Pulmonary artery endothelial cell (primary cell): ENCODE data around the gene C11orf52. TPM values are rescaled to one million over a fixed set of nuclear protein-coding genes. Genes with fewer than 3 reads are reported as not detected.
A peak's percentile ranks its signal among the peaks of the same experiment; 100 is the strongest.
"Not testable (repeated sequence)": the region's sequence is repeated elsewhere in the genome, so short reads cannot be mapped to it uniquely, and the experiment has no call there.

Experiments used
- DNase-seq: peaks from one replicate; pipeline ENCODE4 v3.0.0-alpha.2; 2011; ENCODE audit warnings: low read depth, low spot score
- total RNA-seq: library from RNA; depleted of rRNA; stranded (reverse); fragments of >200 nt; gene quantifications from 2 replicates; pipeline ENCODE4 v1.2.3, GENCODE V29; 2014

C11orf52 gene, protein sequence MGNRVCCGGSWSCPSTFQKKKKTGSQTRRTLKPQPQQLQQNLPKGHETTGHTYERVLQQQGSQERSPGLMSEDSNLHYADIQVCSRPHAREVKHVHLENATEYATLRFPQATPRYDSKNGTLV
- total RNA-seq = 0.20 TPM in 1 of 2 replicates, not detected in the other

DNA sequence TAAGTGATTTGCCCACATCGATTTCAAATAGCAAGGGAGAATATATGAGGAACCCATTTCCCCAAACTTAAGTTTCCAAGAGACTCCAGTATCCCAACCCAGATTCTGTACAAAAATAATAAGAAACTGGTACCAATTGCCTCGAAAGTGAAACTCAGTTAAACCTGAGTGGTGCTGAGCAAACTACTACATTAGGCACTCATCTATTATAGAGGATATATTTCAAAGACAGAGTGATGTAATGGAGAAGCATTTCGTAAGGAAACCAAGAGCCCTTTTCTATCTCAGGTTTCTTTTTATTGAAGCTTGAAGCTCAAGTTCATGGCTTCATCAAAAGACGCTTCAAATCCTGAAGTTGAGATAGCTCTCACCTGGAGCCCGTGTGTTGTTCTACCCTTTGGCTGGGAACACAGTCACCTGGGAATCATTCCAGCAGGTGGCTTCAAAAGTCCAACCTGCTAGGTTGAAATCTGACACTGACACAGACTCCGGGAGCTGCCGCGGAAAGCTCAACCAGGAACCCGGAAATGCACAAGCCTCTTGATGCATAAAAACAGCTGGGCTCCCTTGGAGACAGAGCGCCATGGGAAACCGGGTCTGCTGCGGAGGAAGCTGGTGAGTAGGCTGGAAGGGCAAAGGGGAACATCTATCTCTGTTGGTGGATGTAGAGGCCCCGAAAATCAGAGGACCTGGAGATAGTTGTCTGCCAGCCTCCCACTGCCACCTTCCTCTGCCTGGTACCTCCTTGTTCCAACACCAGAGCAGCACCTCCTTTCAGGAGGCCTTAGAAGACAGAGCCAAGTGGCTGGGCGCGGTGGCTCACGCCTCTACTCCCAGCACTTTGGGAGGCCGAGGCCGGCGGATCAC is at the start of gene C11orf52:
C11orf52 (plus strand) TSS at position 524 of the 867 bp plus-strand sequence; CDS start at position 584, 60 bp downstream.
- no peak for DNase-seq

DNA sequence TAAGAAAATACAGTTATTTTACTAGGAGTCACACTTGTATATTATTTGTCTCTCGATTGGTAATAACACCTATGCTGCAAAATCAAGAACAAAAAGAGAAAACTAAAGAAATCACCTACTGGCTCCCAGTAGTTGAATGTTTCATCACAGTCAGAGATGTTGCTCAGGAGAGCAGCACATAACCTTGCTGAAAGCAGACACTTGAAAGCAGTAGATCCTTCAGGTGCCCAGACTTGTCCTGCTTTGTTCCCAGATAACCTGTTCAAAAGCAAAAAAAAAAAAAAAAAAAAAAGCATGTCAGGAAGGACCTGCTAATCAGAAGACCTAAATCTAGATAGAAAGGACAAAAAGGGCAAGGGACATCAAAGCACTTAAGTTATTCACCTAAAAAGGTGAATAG is 48.6 kb upstream of the C11orf52 start:
- DNase-seq = no peak

DNA sequence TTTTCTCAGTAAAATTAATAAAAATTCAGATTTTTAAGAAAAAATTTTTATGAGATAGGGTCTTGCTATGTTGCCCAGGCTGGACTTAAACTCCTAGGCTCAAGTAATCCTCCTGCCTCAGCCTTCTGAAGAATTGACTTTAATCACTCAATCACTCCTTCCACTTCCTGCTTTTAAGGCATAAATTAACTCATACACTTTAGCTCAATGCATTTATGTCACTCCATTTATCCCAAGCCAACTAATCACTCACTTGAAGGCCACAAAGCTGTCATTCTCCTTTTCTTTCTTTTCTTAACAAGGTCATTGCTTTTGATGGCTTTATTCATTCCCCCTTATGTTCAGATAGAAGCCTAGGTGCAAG is 48.2 kb upstream of the C11orf52 start:
- no peak for DNase-seq

DNA sequence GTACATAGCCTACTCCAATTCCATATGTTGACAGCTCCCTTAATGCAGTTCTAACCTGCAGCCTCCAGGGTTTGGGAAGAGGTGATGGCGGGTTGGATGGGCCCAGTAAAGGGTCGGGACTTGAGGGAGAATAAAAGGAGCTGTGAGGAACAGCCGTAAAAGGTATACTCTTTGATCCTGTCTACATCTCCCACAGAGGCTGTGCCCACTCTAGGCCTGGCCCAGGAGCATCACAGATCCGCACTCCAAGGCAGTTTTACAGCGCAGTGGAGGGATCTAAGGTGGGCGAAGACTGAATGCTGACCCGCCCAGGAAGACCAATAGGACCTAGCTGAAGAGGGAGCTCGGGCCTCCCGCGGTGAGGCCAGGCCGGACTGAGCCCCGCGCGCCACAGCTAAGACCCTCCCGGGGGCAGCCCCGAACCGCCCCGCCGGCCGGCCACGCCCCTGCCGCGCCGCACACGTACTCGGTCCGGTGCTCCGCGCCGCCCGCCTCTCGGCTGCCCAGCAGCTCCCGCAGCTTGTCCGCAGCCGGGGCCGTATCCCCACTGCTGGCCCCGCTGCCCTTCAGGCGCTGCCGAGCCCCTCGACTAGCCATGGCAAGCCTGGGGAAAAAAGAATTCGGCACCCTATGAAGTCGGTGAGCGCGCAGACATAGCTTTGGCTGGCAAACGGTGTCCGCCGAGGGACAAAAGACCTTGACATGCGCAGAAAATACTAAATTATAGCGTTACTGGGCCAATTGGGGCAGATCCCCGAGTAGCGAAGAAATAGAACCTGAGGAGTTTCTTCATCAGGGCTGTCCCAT is 47.6 kb upstream of the C11orf52 start, which contains the start of gene ALG9:
ALG9 (minus strand) TSS at position 696 of the 807 bp plus-strand sequence; CDS start at position 597, 99 bp downstream.
- DNase-seq = peak; percentile 58

DNA sequence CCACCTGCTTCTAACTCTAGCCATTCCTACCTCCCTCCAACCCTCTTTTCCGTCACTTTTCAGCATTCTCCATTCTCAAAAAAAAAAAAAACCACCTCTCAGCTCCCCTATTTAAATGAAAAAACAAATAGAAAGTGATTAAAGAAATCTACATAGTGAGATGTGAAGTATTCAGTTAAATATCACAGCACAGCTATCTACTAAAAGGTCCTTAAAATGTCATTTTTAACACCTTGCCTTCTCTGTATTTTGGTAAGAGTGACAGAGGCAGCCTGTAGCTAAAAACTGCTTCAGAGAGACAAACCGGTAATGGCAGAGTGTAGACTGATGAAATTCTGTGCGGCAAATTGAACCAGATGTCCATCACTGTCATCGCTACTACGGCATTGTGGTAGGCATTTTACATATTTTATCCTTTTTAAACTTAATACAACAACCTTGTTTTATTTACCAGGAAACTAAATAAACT is 47.0 kb upstream of the C11orf52 start:
- DNase-seq = no peak

DNA sequence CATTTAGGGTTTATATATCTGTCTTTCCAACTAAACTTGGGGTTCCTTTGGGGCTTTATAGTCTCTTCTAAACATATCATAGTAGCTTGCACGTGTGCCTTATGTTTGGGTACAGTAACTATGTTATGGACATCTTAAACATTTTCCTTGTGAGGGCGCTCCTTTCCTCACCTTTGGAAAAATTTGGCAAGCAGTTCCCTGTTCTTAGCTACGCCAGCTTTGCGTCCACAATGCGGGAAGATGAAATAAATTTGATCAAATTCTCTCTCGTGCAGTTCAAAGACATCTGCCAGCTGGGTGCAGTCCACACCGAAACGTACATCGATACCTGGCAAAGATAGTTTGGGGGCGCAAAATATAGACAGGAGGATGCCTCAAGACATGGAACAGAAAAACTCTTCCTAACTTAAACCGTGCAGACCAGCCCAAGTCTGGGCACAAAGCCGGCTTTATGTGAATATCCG is 40.3 kb upstream of the C11orf52 start:
- no peak for DNase-seq

DNA sequence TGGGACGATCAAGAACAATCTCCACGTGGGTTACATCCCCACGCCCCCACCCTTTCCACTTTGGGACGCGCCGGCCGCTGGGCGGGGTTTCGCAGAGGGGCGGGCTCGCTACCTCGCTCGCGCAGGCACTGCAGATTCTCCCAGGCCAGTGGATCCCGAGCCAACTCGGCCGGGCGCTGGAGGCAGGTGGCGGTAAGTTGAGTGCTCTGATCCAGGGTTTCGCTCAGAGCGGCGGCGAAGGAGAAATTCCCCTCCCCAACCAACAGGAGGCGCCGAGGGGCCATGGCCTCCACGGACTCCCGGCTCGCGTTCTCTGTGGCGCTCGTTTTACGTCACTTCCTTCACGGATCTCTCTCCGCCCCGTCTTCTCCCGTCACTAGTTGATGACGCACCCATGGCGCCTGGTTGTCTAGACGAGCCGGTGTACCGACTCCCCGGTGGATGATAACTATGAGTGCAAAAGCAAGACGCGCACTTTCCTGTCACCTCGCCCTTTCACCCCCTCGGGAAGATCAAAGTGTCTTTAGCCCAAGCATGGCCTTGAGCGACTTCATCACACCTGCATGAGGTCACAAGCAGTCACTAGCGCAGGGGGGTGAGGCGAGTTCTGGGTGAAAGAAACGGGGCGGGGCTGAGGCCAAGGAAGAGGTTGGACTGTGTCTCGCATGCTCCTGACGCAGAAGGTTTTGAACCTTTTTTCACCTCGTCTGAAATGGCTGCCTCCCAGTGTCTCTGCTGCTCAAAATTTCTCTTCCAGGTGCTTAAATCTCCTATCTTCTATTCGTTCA is 39.7 kb upstream of the C11orf52 start, which contains the start of the genes CFAP68 and FDXACB1:
CFAP68 (plus strand) TSS at position 693 of the 788 bp plus-strand sequence; CDS start at position 713, 20 bp downstream.
FDXACB1 (minus strand) TSS at position 317 of the 788 bp plus-strand sequence; CDS start at position 284, 33 bp downstream.
- peak; percentile 95 for DNase-seq

DNA sequence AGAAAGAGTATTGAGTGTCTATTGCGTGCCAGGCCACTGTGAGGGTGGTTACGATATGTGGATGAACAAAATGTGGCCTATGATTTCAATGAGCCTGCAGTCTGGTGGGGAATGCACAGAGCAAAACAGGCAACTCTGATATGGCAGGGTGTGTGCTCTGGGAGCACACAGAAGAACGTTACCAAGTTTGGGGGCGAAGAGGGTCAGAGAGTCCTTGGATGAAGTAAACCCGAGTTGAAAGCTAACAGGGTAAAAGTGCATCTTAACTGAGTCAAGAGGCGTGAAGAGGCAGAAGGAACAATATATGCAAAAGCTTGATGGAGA is 39.1 kb upstream of the C11orf52 start:
- DNase-seq = no peak

DNA sequence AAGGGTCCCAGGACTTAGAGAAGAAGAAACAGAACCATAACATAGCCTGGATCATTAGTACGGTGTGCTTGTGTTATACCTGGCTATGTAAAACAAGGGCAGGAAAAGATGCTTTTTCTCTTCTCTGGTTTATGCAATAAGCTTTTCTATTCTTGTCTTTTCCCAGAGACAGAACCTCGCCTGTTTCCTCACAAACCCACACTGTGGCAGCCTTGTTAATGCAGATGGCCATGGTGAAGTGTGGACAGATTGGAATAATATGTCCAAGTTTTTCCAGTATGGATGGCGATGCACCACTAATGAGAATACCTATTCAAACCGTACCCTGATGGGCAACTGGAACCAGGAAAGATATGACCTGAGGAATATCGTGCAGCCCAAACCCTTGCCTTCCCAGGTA is 36.5 kb upstream of the C11orf52 start:
- no peak for DNase-seq

DNA sequence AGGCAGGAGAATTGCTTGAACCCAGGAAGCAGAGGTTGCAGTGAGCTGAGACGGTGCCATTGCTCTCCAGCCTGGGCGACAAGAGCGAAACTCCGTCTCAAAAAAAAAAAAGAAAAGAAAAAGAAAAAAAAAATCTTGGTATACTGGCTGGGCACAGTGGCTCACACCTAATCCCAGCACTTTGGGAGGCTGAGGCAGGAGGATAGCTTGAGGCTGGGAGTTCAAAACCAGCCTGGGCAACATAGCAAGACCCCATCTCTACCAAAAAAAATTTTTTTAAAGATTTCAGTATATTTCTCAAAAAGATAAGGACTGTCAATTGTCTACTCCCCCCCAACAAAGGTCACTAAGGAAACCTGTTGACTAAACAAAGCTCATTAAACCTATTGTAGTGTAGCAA is 33.7 kb upstream of the C11orf52 start:
- DNase-seq = not testable (repeated sequence)

DNA sequence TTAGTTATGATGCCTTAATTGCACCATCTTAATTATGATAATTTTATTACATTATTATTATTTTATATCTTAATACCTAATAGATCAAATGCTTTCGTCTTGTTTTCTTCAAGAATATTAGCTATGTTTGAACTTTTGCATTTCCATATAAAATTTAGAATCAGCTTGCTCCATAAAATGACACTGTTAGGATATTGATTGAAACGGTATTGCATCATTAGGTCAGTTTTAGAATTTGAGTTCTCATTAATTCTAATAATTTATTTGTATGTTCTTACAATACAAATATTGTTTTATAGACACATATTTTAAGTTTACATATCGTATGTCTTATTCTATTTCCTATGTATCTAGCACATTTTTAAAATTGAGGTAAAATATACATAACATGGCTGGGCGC is 32.7 kb upstream of the C11orf52 start:
- DNase-seq = no peak

DNA sequence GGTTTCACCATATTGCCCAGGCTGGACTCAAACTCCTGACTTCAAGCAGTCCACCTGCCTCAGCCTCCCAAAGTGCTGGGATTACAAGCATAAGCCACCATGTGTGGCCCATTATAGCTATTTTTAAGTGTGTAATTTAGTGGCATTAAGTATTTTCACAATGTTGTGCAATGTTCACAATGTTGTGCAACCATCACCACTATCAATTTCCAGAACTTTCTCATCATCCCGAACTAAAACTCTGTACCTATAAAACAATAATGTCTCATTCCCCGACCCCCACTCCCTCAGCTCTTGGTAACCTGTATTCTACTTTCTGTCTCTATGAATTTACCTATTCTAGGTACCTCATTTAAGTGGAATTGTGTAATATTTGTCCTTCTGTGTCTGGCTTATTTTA is 31.9 kb upstream of the C11orf52 start:
- DNase-seq = no peak

DNA sequence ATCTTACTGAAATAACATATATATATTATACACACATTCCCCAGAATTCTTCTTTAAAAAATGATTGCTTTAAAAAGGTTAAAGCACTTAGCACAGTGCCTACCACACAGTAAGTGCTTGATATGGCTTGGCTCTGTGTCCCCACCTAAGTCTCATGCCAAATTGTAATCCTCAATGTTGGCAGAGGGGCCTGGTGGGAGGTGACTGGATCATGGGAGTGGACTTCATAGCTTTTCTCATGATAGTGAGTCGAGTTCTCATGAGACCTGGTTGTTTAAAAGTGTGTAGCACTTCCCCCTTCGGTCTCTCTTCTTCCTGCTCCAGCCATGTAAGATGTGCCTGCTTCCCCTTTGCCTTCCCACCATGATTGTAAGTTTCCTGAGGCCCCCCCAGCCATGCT is 13.3 kb upstream of the C11orf52 start:
- no peak for DNase-seq

DNA sequence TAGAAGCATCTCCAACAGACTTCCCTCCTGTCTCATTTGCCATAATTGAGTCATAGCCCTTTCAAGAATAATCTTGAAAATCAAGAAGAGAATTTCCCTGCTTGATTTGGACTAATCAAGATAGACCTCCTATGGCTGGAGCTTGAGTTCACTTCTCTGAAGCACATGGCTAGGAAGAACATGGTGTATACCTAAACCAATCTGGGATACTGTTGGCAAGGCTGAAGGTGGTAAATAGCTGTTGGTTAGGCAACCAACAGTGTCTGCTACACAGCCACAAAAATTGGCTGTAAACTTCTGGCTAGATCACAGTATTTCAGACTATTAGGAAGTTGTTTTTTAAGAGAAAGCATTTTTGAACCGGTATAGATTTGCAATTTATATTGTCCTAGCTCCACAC is 12.0 kb upstream of the C11orf52 start:
- DNase-seq = no peak

DNA sequence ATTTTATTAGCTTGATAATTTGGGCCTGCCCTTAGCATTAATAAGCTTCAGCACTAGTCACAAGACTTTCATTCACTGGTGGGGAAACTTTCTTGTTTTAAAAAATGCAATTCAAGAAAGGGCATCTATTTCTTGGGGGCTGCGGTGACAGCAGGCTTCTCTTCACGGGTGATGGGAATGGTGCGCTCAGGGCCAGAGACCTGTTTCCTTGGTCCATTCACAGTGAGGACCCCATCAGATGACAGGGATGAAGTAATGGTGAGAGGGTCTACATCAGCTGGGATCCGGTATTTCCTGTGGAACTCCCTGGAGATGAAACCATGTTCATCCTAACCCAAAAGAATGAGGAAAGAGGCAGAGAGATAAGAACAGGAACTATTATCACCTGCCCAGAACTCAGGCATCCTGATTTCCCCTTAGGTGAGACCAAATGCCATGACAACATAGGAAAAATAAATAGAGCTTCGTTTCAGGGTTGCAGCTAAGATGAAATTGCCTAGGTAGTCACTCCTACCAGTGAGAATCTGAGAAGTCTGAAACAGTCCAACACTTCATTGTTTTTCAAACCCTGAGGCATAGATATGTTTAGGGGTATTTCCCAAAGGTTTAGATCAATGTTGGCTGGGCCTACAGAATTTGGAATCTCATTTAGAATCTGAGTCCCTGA is 9.9 kb upstream of the C11orf52 start:
- no peak for DNase-seq

DNA sequence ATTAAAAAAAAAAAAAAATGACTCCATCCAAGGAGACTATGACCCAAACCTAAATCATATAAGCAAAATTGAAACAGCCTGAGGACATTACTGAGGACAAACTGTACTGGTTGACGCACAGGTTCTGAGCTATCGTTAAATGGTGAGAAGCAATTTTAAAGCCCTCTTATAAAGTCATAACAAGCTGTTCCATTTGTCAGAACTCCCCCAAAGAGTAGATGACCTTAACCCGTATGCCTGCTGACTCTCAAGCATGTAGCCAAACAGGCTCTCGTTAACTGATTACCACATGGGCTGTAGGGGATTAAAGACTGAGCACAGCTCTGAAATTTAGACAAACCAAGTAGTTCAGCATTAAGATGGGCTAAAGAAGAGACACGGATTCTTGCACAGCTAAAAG is 9.3 kb upstream of the C11orf52 start:
- no peak for DNase-seq

DNA sequence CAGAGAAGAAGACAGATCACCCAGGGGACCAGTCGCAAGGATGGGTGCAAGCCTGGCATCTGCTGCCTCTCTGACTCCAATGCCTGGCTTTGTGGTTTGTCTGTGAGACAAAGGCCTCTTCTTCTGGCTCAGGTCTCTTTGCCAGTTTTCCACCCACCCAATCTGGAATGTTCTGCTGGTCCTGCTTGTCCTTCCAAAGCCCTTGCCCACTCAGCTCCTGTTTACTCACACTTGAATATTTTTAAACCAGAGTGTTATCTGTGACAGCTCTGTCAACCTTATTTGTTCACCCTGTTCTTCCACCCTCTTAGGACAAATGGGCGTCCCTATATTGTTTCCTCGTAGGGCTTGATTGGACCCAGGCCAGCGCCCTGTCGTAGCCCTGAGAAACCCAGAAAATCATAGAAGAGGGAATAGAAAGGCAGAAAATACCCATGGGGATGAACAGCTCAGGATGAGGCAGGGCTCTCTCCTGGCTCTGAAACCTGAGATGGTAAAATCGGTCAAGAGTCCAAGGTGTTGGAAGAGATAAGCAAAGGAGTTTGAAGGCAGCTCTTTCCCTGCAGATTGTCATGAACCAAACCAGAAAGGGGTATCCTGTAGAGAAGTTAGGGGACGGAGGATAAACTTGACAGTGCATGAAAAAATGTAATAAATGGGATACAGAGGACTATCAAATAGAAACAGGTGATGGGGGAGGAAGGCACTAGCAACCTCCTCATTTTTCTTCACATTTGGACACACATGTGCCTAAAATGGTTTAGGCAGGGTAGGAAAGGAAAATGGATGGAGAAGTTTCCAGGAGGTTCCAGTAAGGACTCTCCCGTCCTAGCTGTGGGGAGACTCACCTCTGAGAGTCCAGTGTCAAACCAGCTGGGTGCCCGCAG is 7.8 kb upstream of the C11orf52 start:
- no peak for DNase-seq

DNA sequence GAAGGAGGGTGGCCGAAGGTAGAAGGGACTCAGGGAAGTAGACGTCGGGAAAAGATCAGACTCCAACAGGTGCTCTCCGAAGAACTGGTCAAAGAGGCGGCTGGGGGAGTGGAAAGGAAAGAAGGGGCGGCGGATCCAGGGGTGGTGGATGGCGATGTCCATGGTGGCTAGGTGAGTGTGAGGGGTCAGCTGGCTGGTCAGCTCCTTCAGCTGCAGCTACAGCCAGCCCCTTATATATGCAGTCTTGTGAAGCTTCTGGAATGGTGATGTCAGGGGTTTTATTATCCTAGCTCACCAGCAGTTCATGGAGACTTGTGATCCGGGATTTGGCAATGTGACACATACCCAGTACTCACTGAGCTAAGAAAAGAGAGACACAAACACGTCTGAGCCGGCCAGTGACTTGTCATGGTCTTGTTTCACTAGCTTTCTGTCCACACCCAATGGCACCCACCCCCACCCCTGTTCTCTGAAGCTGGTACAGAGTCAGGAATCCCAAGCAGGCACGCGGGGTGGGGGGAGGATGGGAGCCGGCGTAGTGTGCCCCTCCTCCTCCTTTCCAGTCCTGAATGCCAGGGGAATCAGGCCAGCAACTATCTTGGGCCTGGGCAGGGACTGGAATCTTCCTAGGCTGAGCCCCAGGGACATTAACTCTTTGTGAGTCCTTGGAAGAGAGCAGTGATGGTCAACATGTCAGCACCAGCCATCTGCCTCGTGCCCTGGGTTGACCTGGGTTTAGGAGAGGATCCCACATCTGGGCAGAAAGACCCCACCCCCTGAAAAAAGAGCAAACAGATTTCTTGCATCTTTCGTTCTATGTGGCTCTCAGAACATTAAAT is 6.9 kb upstream of the C11orf52 start, which contains the start of gene CRYAB:
CRYAB (minus strand) TSS at position 208 of the 839 bp plus-strand sequence; CDS start at position 162, 46 bp downstream.
- DNase-seq = no peak
